ENCODE data around the gene MED4.

The MED4 gene

DNA sequence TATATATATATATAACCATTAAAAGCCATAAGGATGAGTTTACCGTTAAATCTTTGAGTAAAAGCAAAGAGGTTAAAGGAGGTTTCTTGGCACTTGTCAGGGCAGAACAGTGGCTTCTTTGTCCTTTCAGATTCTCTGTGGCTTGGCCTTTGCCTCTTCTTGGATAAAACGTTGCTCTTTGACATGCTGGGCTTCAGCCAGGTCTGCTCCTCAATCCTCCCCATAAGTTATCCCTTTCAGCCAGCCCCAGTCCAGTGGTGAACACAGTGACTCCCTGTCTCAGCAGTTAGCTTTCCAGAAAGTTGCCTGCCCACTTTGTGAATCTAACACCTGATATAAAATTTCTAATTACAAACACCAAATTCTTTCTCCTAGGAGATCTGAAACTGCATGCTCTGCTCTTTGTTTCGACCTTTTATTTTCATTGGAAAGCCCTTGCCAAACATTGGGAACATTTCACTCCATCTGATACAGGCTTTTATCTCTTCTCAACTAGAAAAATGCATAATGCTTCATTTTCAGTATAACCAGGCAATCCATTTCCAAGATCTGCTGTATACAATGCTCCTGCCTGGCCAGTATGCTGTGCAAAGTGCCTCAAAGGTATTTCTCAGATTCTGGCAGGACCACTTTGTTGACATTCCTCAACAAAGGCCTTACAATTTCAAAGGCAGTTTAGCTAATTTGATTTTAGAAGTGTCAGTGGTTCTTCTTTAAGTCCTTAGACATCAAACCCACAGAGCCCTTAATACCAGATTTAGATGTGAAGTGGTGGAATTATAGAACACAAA lies 16.2 kb upstream of the MED4 start:
- TF ChIP-seq EZH2 (optimal IDR thresholded peaks at IDR 0.05; ENCODE audit: low read depth, low read length): no peak
- TF ChIP-seq EZH2phosphoT487 (IDR thresholded peaks at IDR 0.05; ENCODE audit: low read length): no peak
- TF ChIP-seq, protein P1, sequence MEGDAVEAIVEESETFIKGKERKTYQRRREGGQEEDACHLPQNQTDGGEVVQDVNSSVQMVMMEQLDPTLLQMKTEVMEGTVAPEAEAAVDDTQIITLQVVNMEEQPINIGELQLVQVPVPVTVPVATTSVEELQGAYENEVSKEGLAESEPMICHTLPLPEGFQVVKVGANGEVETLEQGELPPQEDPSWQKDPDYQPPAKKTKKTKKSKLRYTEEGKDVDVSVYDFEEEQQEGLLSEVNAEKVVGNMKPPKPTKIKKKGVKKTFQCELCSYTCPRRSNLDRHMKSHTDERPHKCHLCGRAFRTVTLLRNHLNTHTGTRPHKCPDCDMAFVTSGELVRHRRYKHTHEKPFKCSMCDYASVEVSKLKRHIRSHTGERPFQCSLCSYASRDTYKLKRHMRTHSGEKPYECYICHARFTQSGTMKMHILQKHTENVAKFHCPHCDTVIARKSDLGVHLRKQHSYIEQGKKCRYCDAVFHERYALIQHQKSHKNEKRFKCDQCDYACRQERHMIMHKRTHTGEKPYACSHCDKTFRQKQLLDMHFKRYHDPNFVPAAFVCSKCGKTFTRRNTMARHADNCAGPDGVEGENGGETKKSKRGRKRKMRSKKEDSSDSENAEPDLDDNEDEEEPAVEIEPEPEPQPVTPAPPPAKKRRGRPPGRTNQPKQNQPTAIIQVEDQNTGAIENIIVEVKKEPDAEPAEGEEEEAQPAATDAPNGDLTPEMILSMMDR (IDR thresholded peaks at IDR 0.05; ENCODE audit: low read length): no peak
- Histone ChIP-seq H2AFZ (ENCODE audit: low read length) (no peak overlapping the region), H3K27me3 (replicated peaks; ENCODE audit: insufficient read depth, low read length) (no peaks in the 10 kb centered on the region), H3K9ac (ENCODE audit: low read length) (no peak overlapping the region), H3K4me1 (ENCODE audit: low read length) (no peaks in the 10 kb centered on the region), H3K9me3 (replicated peaks; ENCODE audit: insufficient read depth, low read length) (no peaks in the 10 kb centered on the region), H3K36me3 (replicated peaks; ENCODE audit: insufficient read depth, low read length) (no peaks in the 10 kb centered on the region), H3K27ac (ENCODE audit: low read length) (no peak overlapping the region), H3K4me2 (ENCODE audit: low read depth, low read length) (no peak overlapping the region), H3K4me3 (ENCODE audit: low read length) (no peak overlapping the region), H3F3A (ENCODE audit: insufficient read depth, low read length) (no peaks in the 10 kb centered on the region), H3K9me2 (replicated peaks; ENCODE audit: insufficient read depth, low read length) (no peaks in the 10 kb centered on the region), H3K79me2 (ENCODE audit: low read length) (no peaks in the 10 kb centered on the region), H4K20me1 (ENCODE audit: insufficient read depth, low read length) (no peaks in the 10 kb centered on the region)
- DNase-seq: no peak

DNA sequence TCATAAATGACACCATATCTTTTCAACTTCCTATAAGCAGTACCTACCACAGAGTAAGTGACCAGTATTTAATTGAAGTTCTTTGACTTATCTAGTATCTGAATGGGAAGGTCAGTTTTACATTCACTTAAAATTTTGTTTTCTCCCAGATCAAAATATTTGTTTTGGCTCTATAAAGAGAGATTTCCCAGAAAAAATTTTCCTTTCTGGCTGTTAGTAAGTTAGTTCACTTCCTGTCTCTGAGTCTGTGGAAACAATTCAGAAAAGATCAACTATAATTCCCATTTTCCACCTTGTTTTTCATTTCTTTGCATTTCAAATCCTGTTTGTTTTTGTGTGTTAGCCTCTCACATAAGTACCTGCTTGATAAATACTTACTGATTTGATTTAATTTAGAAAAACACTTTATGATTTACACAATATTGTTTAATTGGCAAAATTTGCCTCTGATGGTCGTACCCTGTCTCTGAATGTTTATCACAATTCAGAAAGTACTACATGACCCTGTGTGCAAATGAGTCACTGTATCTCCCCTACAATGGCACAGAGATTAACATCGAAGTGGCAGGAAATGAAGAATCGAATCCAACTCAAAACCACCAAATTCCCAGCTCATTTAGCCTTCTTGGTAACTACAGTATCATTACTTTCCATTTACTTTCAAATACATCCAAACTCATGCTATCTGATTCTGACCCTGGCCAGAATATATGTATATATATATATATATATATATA lies 15.4 kb upstream of the MED4 start:
- H3K27me3 ChIP-seq (replicated peaks; ENCODE audit: insufficient read depth, low read length): no peaks in the 10 kb centered on the region
- no peaks in the 10 kb centered on the region for H4K20me1 ChIP-seq (ENCODE audit: insufficient read depth, low read length)
- no peak overlapping the region for H3K4me2 ChIP-seq (ENCODE audit: low read depth, low read length)
- TF ChIP-seq EZH2 (optimal IDR thresholded peaks at IDR 0.05; ENCODE audit: low read depth, low read length): no peak
- no peak for TF ChIP-seq EZH2phosphoT487 (IDR thresholded peaks at IDR 0.05; ENCODE audit: low read length)
- TF ChIP-seq, protein P1 (IDR thresholded peaks at IDR 0.05; ENCODE audit: low read length): no peak
- no peaks in the 10 kb centered on the region for H3K9me2 ChIP-seq (replicated peaks; ENCODE audit: insufficient read depth, low read length)
- H3K9ac ChIP-seq (ENCODE audit: low read length): no peak overlapping the region
- no peaks in the 10 kb centered on the region for H3K36me3 ChIP-seq (replicated peaks; ENCODE audit: insufficient read depth, low read length)
- no peaks in the 10 kb centered on the region for H3K4me1 ChIP-seq (ENCODE audit: low read length)
- H3K9me3 ChIP-seq (replicated peaks; ENCODE audit: insufficient read depth, low read length): no peaks in the 10 kb centered on the region
- H3F3A ChIP-seq (ENCODE audit: insufficient read depth, low read length): no peaks in the 10 kb centered on the region
- no peaks in the 10 kb centered on the region for H3K79me2 ChIP-seq (ENCODE audit: low read length)
- DNase-seq: no peak
- no peak overlapping the region for H3K27ac ChIP-seq (ENCODE audit: low read length)
- no peak overlapping the region for H3K4me3 ChIP-seq (ENCODE audit: low read length)
- no peak overlapping the region for H2AFZ ChIP-seq (ENCODE audit: low read length)

DNA sequence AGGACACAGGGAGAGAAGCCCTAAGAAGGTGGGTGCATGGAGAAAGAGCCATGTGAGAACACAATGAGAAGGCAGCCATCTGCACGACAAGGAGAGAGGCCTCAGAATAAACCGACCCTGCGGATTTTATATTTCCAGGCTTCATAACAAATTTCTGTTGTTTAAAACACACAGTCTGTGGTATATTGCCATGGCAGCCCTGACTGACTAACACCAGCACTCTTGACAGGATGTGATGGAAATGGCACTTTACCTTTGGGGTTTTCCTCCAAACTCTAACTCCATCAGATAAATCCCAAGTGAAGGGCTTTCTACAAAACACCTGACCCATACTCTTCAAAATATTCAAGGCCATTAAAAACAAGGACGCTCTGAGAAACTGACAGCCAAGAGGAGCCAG lies 13.2 kb upstream of the MED4 start:
- H3K9me2 ChIP-seq (replicated peaks; ENCODE audit: insufficient read depth, low read length): no peaks in the 10 kb centered on the region
- no peaks in the 10 kb centered on the region for H3K9me3 ChIP-seq (replicated peaks; ENCODE audit: insufficient read depth, low read length)
- TF ChIP-seq EZH2 (optimal IDR thresholded peaks at IDR 0.05; ENCODE audit: low read depth, low read length) (no peak), EZH2phosphoT487 (IDR thresholded peaks at IDR 0.05; ENCODE audit: low read length) (no peak)
- TF ChIP-seq, protein P1 (IDR thresholded peaks at IDR 0.05; ENCODE audit: low read length): no peak
- DNase-seq: no peak
- no peaks in the 10 kb centered on the region for H3F3A ChIP-seq (ENCODE audit: insufficient read depth, low read length)
- no peak overlapping the region for H3K27ac ChIP-seq (ENCODE audit: low read length)
- H3K4me3 ChIP-seq (ENCODE audit: low read length): no peak overlapping the region
- H2AFZ ChIP-seq (ENCODE audit: low read length): no peak overlapping the region
- H3K9ac ChIP-seq (ENCODE audit: low read length): no peak overlapping the region
- H3K4me2 ChIP-seq (ENCODE audit: low read depth, low read length): no peak overlapping the region
- H3K36me3 ChIP-seq (replicated peaks; ENCODE audit: insufficient read depth, low read length): no peaks in the 10 kb centered on the region
- no peaks in the 10 kb centered on the region for H3K79me2 ChIP-seq (ENCODE audit: low read length)
- no peaks in the 10 kb centered on the region for H3K27me3 ChIP-seq (replicated peaks; ENCODE audit: insufficient read depth, low read length)
- no peaks in the 10 kb centered on the region for H3K4me1 ChIP-seq (ENCODE audit: low read length)
- no peaks in the 10 kb centered on the region for H4K20me1 ChIP-seq (ENCODE audit: insufficient read depth, low read length)

Data from MM.1S (cell line).